HG03175 (cell line): ENCODE data around the gene ZDHHC21.

ENCODE experiments used
- ATAC-seq: cut with Tn5 transposase; IDR thresholded peaks from one replicate; pipeline ENCODE4 v1.9.1; 2021; ENCODE audit warnings: mild to moderate bottlenecking, moderate library complexity; ENCODE audit not compliant: unreplicated experiment

The ZDHHC21 gene

GRCh38 chr9:14618836-14619420 is 74.3 kb downstream of the ZDHHC21 start:
- no peak for ATAC-seq

- ATAC-seq = peak; percentile 93
Observed at GRCh38 chr9:14616188-14616982, 76.8 kb downstream of the ZDHHC21 start.

GRCh38 chr9:14608540-14608939 is 84.7 kb downstream of the ZDHHC21 start:
- no peak for ATAC-seq

- no peak for ATAC-seq
Observed at GRCh38 chr9:14597171-14597799, 95.9 kb downstream of the ZDHHC21 start.

GRCh38 chr9:14593406-14593805 is 99.8 kb downstream of the ZDHHC21 start:
- ATAC-seq = no peak

- ATAC-seq = no peak
Observed at GRCh38 chr9:14591411-14591810, 101.8 kb downstream of the ZDHHC21 start.

GRCh38 chr9:14585730-14586473 is 107.3 kb downstream of the ZDHHC21 start:
- ATAC-seq = peak; percentile 99

GRCh38 chr9:14584571-14584970 is 108.7 kb downstream of the ZDHHC21 start:
- ATAC-seq = no peak

GRCh38 chr9:14578030-14578429 is 115.2 kb downstream of the ZDHHC21 start:
- ATAC-seq = no peak

- no peak for ATAC-seq
Observed at GRCh38 chr9:14574173-14574572, 119.1 kb downstream of the ZDHHC21 start.

GRCh38 chr9:14573319-14573718 is 119.9 kb downstream of the ZDHHC21 start:
- ATAC-seq = no peak

GRCh38 chr9:14565352-14566016 is 127.7 kb downstream of the ZDHHC21 start:
- no peak for ATAC-seq

GRCh38 chr9:14563902-14564624 is 129.2 kb downstream of the ZDHHC21 start:
- ATAC-seq = no peak

- ATAC-seq = no peak
Observed at GRCh38 chr9:14561929-14562405, 131.3 kb downstream of the ZDHHC21 start.
